HFFc6 (cell line): Measurements from ENCODE around the gene DLK1. TPM values are rescaled to one million over a fixed set of nuclear protein-coding genes. Genes with fewer than 3 reads are reported as not detected.

Experiments used
- DNase-seq: peaks from one replicate; pipeline ENCODE4 v3.0.0-alpha.2; 2018
- H3K27ac Mint-ChIP-seq: 2 replicates; pipeline ENCODE4 v1.8.0; 2020; ENCODE audit warnings: mild to moderate bottlenecking, mixed read lengths
- H3K27me3 Mint-ChIP-seq: 2 replicates; pipeline ENCODE4 v1.8.0; 2021; ENCODE audit warnings: mild to moderate bottlenecking, moderate library complexity, mixed read lengths; ENCODE audit not compliant: insufficient read depth
- H3K36me3 Mint-ChIP-seq: 2 replicates; pipeline ENCODE4 v1.8.0; 2021; ENCODE audit warnings: low read depth, mixed read lengths
- H3K4me1 Mint-ChIP-seq: 2 replicates; pipeline ENCODE4 v1.8.0; 2020; ENCODE audit warnings: low read depth, mixed read lengths
- H3K4me3 Mint-ChIP-seq: 2 replicates; pipeline ENCODE4 v1.8.0; 2020; ENCODE audit warnings: mild to moderate bottlenecking, moderate library complexity, mixed read lengths
- H3K9me3 Mint-ChIP-seq: 2 replicates; pipeline ENCODE4 v1.8.0; 2020; ENCODE audit warnings: mild to moderate bottlenecking, mixed read lengths
- total RNA-seq, 6 experiments: library from RNA; stranded (reverse); fragmentation: NEBNext Ultra II Directional; extraction: Animal tissue kit (Norgen Biotek cat#: 25700); gene quantifications; 2 replicates in 1 of 6; 3 replicates in 5 of 6; pipeline ENCODE4 v1.2.3, GENCODE V29; 2021
- TF ChIP-seq, protein P1 (sequence below): fragments of 200-600 bp; sonication (generic); IDR thresholded peaks from 2 replicates; pipeline ENCODE4 v1.5.0; 2021; ENCODE audit warnings: antibody characterized with exemption, mild to moderate bottlenecking

Gene DLK1
- total RNA-seq, 6 experiments from 2014 or later, result not detected

DNA sequence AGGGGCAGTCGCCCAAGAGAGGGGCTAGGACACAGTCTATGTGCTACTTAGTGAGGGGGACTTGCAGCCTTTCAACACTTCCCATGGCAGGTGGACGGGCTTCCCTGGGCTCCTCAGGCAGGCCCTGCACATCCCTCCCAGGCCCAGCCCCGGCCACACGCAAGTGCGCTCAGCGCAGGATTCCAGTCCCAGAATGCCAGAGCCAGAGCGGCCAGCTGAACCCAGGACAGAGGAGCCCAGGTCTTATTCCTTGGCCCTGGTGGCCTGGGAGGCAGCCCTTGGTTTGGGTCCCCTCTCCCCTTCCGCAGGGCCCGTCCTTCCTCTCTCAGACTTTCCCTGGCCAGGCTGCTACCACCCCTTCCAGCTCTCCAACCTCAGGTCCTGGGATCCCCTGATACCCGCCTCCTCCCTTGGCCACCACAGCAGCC, 12.0 kb downstream of the DLK1 start:
- Mint-ChIP-seq H3K27me3 (peaks cover 15% of the 10 kb centered on the region), H3K4me3 (no peak overlapping the region), H3K9me3 (no peaks in the 10 kb centered on the region), H3K27ac (no peak overlapping the region), H3K4me1 (no peaks in the 10 kb centered on the region), H3K36me3 (no peaks in the 10 kb centered on the region)
- TF ChIP-seq, protein P1, sequence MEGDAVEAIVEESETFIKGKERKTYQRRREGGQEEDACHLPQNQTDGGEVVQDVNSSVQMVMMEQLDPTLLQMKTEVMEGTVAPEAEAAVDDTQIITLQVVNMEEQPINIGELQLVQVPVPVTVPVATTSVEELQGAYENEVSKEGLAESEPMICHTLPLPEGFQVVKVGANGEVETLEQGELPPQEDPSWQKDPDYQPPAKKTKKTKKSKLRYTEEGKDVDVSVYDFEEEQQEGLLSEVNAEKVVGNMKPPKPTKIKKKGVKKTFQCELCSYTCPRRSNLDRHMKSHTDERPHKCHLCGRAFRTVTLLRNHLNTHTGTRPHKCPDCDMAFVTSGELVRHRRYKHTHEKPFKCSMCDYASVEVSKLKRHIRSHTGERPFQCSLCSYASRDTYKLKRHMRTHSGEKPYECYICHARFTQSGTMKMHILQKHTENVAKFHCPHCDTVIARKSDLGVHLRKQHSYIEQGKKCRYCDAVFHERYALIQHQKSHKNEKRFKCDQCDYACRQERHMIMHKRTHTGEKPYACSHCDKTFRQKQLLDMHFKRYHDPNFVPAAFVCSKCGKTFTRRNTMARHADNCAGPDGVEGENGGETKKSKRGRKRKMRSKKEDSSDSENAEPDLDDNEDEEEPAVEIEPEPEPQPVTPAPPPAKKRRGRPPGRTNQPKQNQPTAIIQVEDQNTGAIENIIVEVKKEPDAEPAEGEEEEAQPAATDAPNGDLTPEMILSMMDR, result no peak
- no peak for DNase-seq

DNA sequence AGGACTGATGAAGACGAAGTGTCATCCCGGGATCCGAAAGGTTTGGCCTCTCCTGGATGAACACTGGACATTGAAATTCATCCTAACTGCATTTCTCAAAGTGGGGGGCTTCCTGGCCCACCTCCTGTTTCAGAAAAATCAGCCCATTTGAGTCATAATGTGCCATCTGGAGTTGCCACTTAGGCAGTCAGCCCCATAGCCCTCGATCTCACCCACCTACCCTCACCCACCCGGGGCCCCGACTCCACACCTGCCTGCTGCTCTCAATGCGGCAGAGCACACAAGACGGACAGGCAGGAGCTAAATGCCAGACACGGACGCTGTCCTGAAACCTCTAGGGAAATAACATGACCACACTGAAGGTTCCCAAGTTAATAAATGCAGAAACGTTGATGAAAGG, 12.6 kb downstream of the DLK1 start:
- no peaks in the 10 kb centered on the region for H3K36me3 Mint-ChIP-seq
- H3K4me1 Mint-ChIP-seq, result no peaks in the 10 kb centered on the region
- H3K4me3 Mint-ChIP-seq, result no peak overlapping the region
- H3K27ac Mint-ChIP-seq, result no peak overlapping the region
- TF ChIP-seq, protein P1, result no peak
- DNase-seq, result no peak
- no peaks in the 10 kb centered on the region for H3K9me3 Mint-ChIP-seq
- H3K27me3 Mint-ChIP-seq, result peaks cover 13% of the 10 kb centered on the region

DNA sequence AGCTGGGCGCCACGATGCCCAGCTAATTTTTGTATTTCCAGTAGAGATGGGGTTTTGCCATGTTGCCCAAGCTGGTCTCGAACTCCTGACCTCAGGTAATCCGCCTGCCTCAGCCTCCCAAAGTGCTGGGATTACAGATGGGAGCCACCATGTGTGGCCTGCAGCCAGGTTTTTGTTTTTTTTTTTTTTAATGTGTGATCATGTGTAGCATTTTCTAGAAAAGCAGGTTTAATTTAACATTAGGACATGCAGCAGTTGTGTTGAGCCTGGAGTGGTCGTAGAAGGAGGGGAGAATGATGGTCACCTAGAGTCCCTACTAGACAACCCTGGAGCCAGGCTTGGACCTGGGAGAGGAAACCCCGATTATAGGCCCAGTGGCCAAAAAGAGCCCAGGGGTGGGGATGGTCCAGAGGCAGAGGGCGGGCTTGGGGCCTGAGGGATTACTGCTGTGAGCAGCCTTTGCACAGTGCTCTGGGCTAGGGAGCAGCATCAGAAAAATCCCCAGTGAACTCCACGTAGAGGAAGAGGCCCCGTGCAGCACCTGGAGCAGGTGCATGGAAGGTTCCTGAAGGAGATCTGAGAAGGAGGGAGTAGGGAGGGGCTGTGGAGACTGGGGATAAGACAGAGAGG, 13.6 kb downstream of the DLK1 start:
- TF ChIP-seq, protein P1, result no peak
- DNase-seq, result no peak
- Mint-ChIP-seq H3K9me3 (no peaks in the 10 kb centered on the region), H3K27me3 (peaks cover 13% of the 10 kb centered on the region), H3K36me3 (no peaks in the 10 kb centered on the region), H3K4me3 (no peak overlapping the region), H3K27ac (no peak overlapping the region), H3K4me1 (no peaks in the 10 kb centered on the region)

DNA sequence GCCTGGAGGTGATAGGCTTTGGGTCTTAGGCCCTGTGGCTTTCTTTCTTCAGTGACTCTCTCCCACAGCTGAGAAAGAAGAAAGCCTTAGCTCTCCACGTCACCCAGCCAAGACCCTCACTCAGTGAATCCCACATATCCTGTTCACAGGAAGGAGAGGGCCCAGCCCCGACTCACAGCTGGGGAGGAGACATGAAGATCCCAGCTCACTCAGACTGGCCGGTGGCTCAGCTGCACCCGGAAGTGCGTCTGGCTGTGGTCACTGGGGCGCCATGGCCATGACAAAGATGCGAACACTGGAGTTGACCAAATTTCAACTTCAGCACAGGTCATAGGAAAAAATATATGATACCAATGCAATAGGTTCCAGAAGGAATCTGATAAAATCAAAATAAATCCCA, 14.2 kb downstream of the DLK1 start:
- TF ChIP-seq, protein P1, result no peak
- no peaks in the 10 kb centered on the region for H3K36me3 Mint-ChIP-seq
- peaks cover 13% of the 10 kb centered on the region for H3K27me3 Mint-ChIP-seq
- no peak for DNase-seq
- H3K4me3 Mint-ChIP-seq, result no peak overlapping the region
- no peaks in the 10 kb centered on the region for H3K4me1 Mint-ChIP-seq
- H3K27ac Mint-ChIP-seq, result no peak overlapping the region
- H3K9me3 Mint-ChIP-seq, result no peaks in the 10 kb centered on the region

DNA sequence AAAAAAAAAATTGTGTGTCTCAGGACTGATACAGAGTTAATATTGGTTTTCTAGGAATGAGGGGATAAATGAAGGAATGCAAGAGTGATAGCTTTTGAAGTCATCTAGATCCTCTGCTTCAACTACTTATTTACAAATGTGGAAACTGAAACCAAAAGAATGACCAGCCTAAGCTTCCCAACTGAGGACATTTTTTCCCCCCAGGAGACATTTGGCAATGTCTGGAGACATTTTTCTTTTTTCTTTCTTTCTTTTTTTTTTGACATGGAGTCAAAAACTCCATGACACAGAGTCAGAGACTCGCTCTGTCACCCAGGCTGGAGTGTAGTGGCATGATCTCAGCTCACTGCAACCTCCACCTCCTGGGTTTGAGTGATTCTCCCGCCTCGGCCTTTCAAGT, 15.3 kb downstream of the DLK1 start:
- Mint-ChIP-seq H3K27ac (no peak overlapping the region), H3K9me3 (no peaks in the 10 kb centered on the region), H3K36me3 (no peaks in the 10 kb centered on the region), H3K27me3 (peaks cover 13% of the 10 kb centered on the region), H3K4me3 (no peak overlapping the region), H3K4me1 (peaks cover 4% of the 10 kb centered on the region)
- no peak for DNase-seq
- TF ChIP-seq, protein P1, result no peak
